ENCODE measurements around the gene RAD51B.
A peak's percentile ranks its signal among the peaks of the same experiment; 100 is the strongest.

RAD51B gene

GRCh38 chr14:68458840-68459469 lies 639.4 kb downstream of the RAD51B start:
- DNase-seq, result no peak

- no peak for DNase-seq
Measured at GRCh38 chr14:68459480-68460136, 640.0 kb downstream of the RAD51B start.

- DNase-seq, result no peak
Measured at GRCh38 chr14:68460541-68460940, 641.0 kb downstream of the RAD51B start.

GRCh38 chr14:68461086-68461485 lies 641.5 kb downstream of the RAD51B start:
- DNase-seq, result no peak

GRCh38 chr14:68462683-68463082 lies 643.1 kb downstream of the RAD51B start:
- DNase-seq, result no peak

GRCh38 chr14:68463299-68463698 lies 643.7 kb downstream of the RAD51B start:
- DNase-seq, result no peak

GRCh38 chr14:68463705-68464374 lies 644.3 kb downstream of the RAD51B start:
- DNase-seq, result no peak

- DNase-seq, result no peak
Measured at GRCh38 chr14:68464711-68465110, 645.1 kb downstream of the RAD51B start.

GRCh38 chr14:68466491-68466977 lies 647.0 kb downstream of the RAD51B start:
- no peak for DNase-seq

- no peak for DNase-seq
Measured at GRCh38 chr14:68467425-68467824, 647.8 kb downstream of the RAD51B start.

GRCh38 chr14:68468437-68469207 lies 649.0 kb downstream of the RAD51B start:
- peak; percentile 48 for DNase-seq

- DNase-seq, result no peak
Measured at GRCh38 chr14:68469208-68469713, 649.7 kb downstream of the RAD51B start.

- no peak for DNase-seq
Measured at GRCh38 chr14:68470361-68470760, 650.8 kb downstream of the RAD51B start.

GRCh38 chr14:68471029-68471963 lies 651.7 kb downstream of the RAD51B start:
- no peak for DNase-seq

- DNase-seq, result no peak
Measured at GRCh38 chr14:68471964-68472508, 652.5 kb downstream of the RAD51B start.

- no peak for DNase-seq
Measured at GRCh38 chr14:68473069-68473468, 653.5 kb downstream of the RAD51B start.

GRCh38 chr14:68473794-68474193 lies 654.2 kb downstream of the RAD51B start:
- DNase-seq, result no peak

- DNase-seq, result no peak
Measured at GRCh38 chr14:68474741-68475140, 655.2 kb downstream of the RAD51B start.

- no peak for DNase-seq
Measured at GRCh38 chr14:68475802-68476201, 656.2 kb downstream of the RAD51B start.

- no peak for DNase-seq
Measured at GRCh38 chr14:68476212-68477109, 656.9 kb downstream of the RAD51B start.

- no peak for DNase-seq
Measured at GRCh38 chr14:68477110-68477455, 657.5 kb downstream of the RAD51B start.

All from CD4-positive, alpha-beta T cell treated with Interleukin-6 for 4 hours (primary cell).